Ascending aorta (tissue), 2 donors: ENCODE results near the gene SNRPE. TPM values are rescaled to one million over a fixed set of nuclear protein-coding genes. Genes with fewer than 3 reads are reported as not detected.

ENCODE experiments used
- DNase-seq, 2 donors: peaks; one replicate each; pipeline ENCODE4 v3.0.0-alpha.2; 2019; ENCODE audit warnings: low spot score in 2 of 2
- H3K27ac ChIP-seq, 2 donors: fragments of 200-600 bp; sonication (generic); one replicate each; pipeline ENCODE4 v1.5.1; 2016 to 2017; ENCODE audit warnings: mild to moderate bottlenecking in 1 of 2
- H3K27me3 ChIP-seq: fragments of 200-600 bp; sonication (generic); one replicate; pipeline ENCODE4 v1.5.1; 2017
- H3K36me3 ChIP-seq, 2 donors: fragments of 200-600 bp; sonication (generic); one replicate each; pipeline ENCODE4 v1.5.1; 2016
- H3K4me1 ChIP-seq, 2 donors: fragments of 200-600 bp; sonication (generic); one replicate each; pipeline ENCODE4 v1.5.1; 2016 to 2017; ENCODE audit warnings: mild to moderate bottlenecking in 1 of 2
- H3K4me3 ChIP-seq, 2 donors: fragments of 200-600 bp; sonication (generic); one replicate each; pipeline ENCODE4 v1.5.1; 2016 to 2017; ENCODE audit warnings: mild to moderate bottlenecking in 1 of 2
- H3K9me3 ChIP-seq, 2 donors: fragments of 200-600 bp; sonication (generic); one replicate each; pipeline ENCODE4 v1.5.1; 2016
- CTCF ChIP-seq, 3 experiments: fragments of 200-600 bp in 2 of 3; fragments of 450-650 bp in 1 of 3; sonication (generic) in 2 of 3; IDR thresholded peaks; one replicate each; pipeline ENCODE4 v1.5.1; 2016 to 2019; ENCODE audit warnings: antibody characterized with exemption in 3 of 3, mild to moderate bottlenecking in 1 of 3, moderate library complexity in 1 of 3
- intact Hi-C: fragments of 100-400 bp; cut with DNase I; formaldehyde crosslinking; loops from one replicate; pipeline ENCODE4 v1.15.1; 2023
- total RNA-seq: library from RNA; depleted of rRNA; stranded (reverse); fragments of >200 nt; gene quantifications from one replicate; pipeline ENCODE4 v1.1.0, GENCODE V29; 2016

SNRPE gene
- total RNA-seq = 5.1 TPM

- peaks cover 26 to 31% of the 10 kb centered on the region in 2 donors for H3K36me3 ChIP-seq
- no peaks in the 10 kb centered on the region for H3K9me3 ChIP-seq
- peaks cover 4 to 32% of the 10 kb centered on the region in 2 donors for H3K4me1 ChIP-seq
- intact Hi-C loops = loop anchor here (1.0 to 10.0 kb wide), 5 partner anchors 219 to 656 kb away; partner anchors contain the start of genes MDM4 and PPP1R15B
- TF ChIP-seq CTCF (IDR thresholded peaks at IDR 0.05) = peak; percentile 92 to 95 (median 93)
- H3K4me3 ChIP-seq = peak within 1 kb of the TSS; percentile 90 to 97
- no peaks in the 10 kb centered on the region for H3K27me3 ChIP-seq
- DNase-seq = peak; percentile 80 to 97
- peak within 1 kb of the TSS; percentile 62 to 73 for H3K27ac ChIP-seq
These were observed at the start of gene SNRPE for GRCh38 chr1:203861379-203862184. Gene SNRPE, plus strand, starts transcription at chr1:203861599. Its CDS starts 61 bp downstream, at chr1:203861660.

GRCh38 chr1:203813581-203814341 is 47.6 kb upstream of the SNRPE start:
- no peak for TF ChIP-seq CTCF (IDR thresholded peaks at IDR 0.05)
- intact Hi-C loops = no loop called here
- no peaks in the 10 kb centered on the region for H3K27me3 ChIP-seq
- no peak overlapping the region for H3K4me3 ChIP-seq
- H3K36me3 ChIP-seq = peaks cover 33 to 44% of the 10 kb centered on the region in 2 donors
- no peak for DNase-seq
- no peaks in the 10 kb centered on the region for H3K9me3 ChIP-seq
- peaks cover 4 to 14% of the 10 kb centered on the region in 2 donors for H3K4me1 ChIP-seq
- H3K27ac ChIP-seq = no peak overlapping the region

- intact Hi-C loops = no loop called here
- Histone ChIP-seq H3K4me3 (no peak overlapping the region), H3K36me3 (peaks cover 64 to 74% of the 10 kb centered on the region in 2 donors), H3K27ac (no peak overlapping the region), H3K27me3 (no peaks in the 10 kb centered on the region), H3K4me1 (no peaks in the 10 kb centered on the region), H3K9me3 (no peaks in the 10 kb centered on the region)
- TF ChIP-seq CTCF (IDR thresholded peaks at IDR 0.05) = no peak
- DNase-seq = no peak
These were observed 43.0 kb upstream of the SNRPE start for GRCh38 chr1:203818399-203818798.

GRCh38 chr1:203823306-203823705 is 38.1 kb upstream of the SNRPE start:
- no peak for TF ChIP-seq CTCF (IDR thresholded peaks at IDR 0.05)
- Histone ChIP-seq H3K27ac (no peak overlapping the region), H3K9me3 (no peaks in the 10 kb centered on the region), H3K4me3 (no peak overlapping the region), H3K27me3 (no peaks in the 10 kb centered on the region), H3K36me3 (peaks cover 51 to 64% of the 10 kb centered on the region in 2 donors), H3K4me1 (no peaks in the 10 kb centered on the region)
- no peak for DNase-seq
- intact Hi-C loops = no loop called here

- Histone ChIP-seq H3K36me3 (peaks cover 51 to 58% of the 10 kb centered on the region in 2 donors), H3K27ac (no peak overlapping the region), H3K4me1 (peaks cover 3 to 15% of the 10 kb centered on the region in 2 donors), H3K9me3 (no peaks in the 10 kb centered on the region), H3K27me3 (no peaks in the 10 kb centered on the region), H3K4me3 (no peak overlapping the region)
- no peak for DNase-seq
- intact Hi-C loops = no loop called here
- TF ChIP-seq CTCF (IDR thresholded peaks at IDR 0.05) = no peak
These were observed 35.2 kb upstream of the SNRPE start for GRCh38 chr1:203826175-203826574.
